Measurements from ENCODE around the gene SNRPA. TPM values are rescaled to one million over a fixed set of nuclear protein-coding genes. Genes with fewer than 3 reads are reported as not detected.

Gene SNRPA
- total and polyA plus RNA-seq, 4 donors: 44.5 to 77.4 (median 58.6) TPM

DNA sequence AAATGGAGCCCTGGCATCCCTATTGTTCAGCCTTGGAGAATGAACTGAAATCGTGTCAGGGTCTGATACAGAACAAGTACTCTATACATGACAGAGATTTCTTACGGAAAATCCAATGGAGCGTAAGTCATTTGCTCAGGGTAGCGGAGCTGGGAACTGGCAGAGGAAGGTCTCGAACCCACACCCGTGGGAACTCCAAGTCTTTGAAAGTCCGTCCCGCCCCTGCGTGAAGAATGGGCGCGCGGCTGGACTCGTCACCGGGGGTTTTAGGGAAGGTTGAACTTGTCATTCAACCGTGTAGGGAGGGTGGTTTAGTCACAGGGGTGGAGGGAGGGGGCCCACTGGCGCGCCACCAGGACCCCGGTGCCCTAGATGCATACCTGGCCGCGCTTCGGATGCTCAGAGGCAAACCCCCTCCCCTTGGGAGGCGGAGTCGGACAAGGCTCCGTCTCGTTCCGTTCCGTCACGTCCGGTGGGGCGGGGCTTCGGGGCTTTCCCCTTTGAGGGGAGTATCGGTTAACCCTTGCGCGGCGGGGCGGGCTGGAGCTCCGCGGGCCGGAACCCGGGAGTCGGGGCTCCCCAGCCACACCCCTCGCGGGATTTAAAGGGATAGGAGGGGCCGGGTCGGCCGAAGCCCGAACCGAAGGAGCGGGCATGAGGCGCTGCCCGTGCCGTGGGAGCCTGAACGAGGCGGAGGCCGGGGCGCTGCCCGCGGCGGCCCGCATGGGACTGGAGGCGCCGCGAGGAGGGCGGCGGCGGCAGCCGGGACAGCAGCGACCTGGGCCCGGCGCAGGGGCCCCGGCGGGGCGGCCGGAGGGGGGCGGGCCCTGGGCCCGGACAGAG is 34.3 kb upstream of the SNRPA start, which contains the start of the genes COQ8B and ITPKC:
COQ8B (minus strand) TSS at position 405 of the 843 bp plus-strand sequence. CDS start 2,254 bp downstream, outside the sequence.
ITPKC (plus strand) TSS at position 631 of the 843 bp plus-strand sequence; CDS start at position 655, 24 bp downstream.
- H3K9me3 ChIP-seq (ENCODE audit: control insufficient read depth in 4 of 4, insufficient read depth in 3 of 4, low read length in 3 of 4): no peaks in the 10 kb centered on the region
- H3K9ac ChIP-seq (ENCODE audit: insufficient read depth in 1 of 2, low read length in 2 of 2): peak within 1 kb of the TSS; percentile 92 to 94
- 0 to 1% methylated on average over 65 to 76 of the region's 76 CpGs for WGBS, 2 donors
- ATAC-seq (ENCODE audit: insufficient read depth, low FRiP score) (peak; percentile 76), DNase-seq (peak; percentile 99)
- H3K27me3 ChIP-seq (ENCODE audit: control insufficient read depth in 3 of 3, insufficient read depth in 3 of 3, low read length in 2 of 3): no peaks in the 10 kb centered on the region
- H3K36me3 ChIP-seq (ENCODE audit: control insufficient read depth in 4 of 4, insufficient read depth in 4 of 4, low read length in 4 of 4): peaks cover 0 to 5% (median 0%) of the 10 kb centered on the region in 4 donors
- peaks cover 6 to 47% (median 20%) of the 10 kb centered on the region in 5 donors for H3K4me1 ChIP-seq (ENCODE audit: control insufficient read depth in 5 of 5, insufficient read depth in 5 of 5, low read length in 5 of 5)
- peak within 1 kb of the TSS; percentile 93 to 95 for H3K27ac ChIP-seq (ENCODE audit: low read depth in 1 of 2, low read length in 1 of 2)
- TF ChIP-seq, protein P1, sequence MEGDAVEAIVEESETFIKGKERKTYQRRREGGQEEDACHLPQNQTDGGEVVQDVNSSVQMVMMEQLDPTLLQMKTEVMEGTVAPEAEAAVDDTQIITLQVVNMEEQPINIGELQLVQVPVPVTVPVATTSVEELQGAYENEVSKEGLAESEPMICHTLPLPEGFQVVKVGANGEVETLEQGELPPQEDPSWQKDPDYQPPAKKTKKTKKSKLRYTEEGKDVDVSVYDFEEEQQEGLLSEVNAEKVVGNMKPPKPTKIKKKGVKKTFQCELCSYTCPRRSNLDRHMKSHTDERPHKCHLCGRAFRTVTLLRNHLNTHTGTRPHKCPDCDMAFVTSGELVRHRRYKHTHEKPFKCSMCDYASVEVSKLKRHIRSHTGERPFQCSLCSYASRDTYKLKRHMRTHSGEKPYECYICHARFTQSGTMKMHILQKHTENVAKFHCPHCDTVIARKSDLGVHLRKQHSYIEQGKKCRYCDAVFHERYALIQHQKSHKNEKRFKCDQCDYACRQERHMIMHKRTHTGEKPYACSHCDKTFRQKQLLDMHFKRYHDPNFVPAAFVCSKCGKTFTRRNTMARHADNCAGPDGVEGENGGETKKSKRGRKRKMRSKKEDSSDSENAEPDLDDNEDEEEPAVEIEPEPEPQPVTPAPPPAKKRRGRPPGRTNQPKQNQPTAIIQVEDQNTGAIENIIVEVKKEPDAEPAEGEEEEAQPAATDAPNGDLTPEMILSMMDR (IDR thresholded peaks at IDR 0.05; ENCODE audit: control extremely low read depth, extremely low read depth): no peak
- peak within 1 kb of the TSS; percentile 79 for H3K4me3 ChIP-seq

DNA sequence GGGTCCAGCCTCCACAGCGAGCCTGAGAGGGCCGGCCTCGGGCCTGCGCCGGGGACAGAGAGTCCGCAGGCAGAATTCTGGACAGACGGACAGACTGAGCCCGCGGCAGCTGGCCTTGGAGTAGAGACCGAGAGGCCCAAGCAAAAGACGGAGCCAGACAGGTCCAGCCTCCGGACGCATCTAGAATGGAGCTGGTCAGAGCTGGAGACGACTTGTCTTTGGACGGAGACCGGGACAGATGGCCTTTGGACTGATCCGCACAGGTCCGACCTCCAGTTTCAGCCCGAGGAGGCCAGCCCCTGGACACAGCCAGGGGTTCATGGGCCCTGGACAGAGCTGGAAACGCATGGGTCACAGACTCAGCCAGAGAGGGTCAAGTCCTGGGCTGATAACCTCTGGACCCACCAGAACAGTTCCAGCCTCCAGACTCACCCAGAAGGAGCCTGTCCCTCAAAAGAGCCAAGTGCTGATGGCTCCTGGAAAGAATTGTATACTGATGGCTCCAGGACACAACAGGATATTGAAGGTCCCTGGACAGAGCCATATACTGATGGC is 33.6 kb upstream of the SNRPA start:
- DNase-seq (peak in 2 of 3 donors; percentile 18 to 39), ATAC-seq (ENCODE audit: insufficient read depth, low FRiP score) (no peak)
- H3K4me3 ChIP-seq: peak overlapping the region; percentile 79
- TF ChIP-seq, protein P1 (IDR thresholded peaks at IDR 0.05; ENCODE audit: control extremely low read depth, extremely low read depth): no peak
- no peaks in the 10 kb centered on the region for H3K9me3 ChIP-seq (ENCODE audit: control insufficient read depth in 4 of 4, insufficient read depth in 3 of 4, low read length in 3 of 4)
- H3K36me3 ChIP-seq (ENCODE audit: control insufficient read depth in 4 of 4, insufficient read depth in 4 of 4, low read length in 4 of 4): peaks cover 0 to 5% (median 0%) of the 10 kb centered on the region in 4 donors
- H3K9ac ChIP-seq (ENCODE audit: insufficient read depth in 1 of 2, low read length in 2 of 2): peak overlapping the region; percentile 74 to 92
- WGBS, 2 donors: 1 to 3% methylated on average over 20 of the region's 20 CpGs
- H3K4me1 ChIP-seq (ENCODE audit: control insufficient read depth in 5 of 5, insufficient read depth in 5 of 5, low read length in 5 of 5): peaks cover 12 to 47% (median 20%) of the 10 kb centered on the region in 5 donors
- H3K27ac ChIP-seq (ENCODE audit: low read depth in 1 of 2, low read length in 1 of 2): peak overlapping the region; percentile 93 to 95
- no peaks in the 10 kb centered on the region for H3K27me3 ChIP-seq (ENCODE audit: control insufficient read depth in 3 of 3, insufficient read depth in 3 of 3, low read length in 2 of 3)

DNA sequence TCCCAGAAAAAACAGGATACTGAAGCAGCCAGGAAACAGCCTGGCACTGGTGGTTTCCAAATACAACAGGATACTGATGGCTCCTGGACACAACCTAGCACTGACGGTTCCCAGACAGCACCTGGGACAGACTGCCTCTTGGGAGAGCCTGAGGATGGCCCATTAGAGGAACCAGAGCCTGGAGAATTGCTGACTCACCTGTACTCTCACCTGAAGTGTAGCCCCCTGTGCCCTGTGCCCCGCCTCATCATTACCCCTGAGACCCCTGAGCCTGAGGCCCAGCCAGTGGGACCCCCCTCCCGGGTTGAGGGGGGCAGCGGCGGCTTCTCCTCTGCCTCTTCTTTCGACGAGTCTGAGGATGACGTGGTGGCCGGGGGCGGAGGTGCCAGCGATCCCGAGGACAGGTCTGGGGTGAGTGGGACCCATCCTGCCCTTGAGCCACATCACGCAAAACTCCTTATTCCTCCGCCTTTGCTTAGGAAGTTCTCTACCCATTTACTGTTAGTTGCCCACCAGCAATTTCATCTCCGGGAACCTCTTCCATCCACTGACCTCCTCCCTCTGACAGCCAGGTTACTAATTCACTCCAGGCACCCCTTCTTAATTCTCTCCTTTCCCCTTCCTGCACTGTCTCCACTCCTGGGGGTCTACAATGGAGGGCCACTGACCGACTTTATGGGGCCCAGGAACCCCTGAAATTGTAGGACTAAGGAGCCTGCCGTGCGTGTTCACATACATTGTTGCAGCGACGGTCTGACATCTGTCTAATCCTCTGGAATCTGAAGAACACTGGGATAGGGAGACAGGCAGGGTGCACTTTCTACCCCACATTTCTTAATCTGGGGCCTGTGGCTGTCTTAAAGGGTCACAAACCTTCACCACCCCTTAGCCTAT is 32.9 kb upstream of the SNRPA start:
- ATAC-seq (ENCODE audit: insufficient read depth, low FRiP score) (no peak), DNase-seq (peak in 1 of 3 donors; percentile 13)
- H3K4me3 ChIP-seq: peak overlapping the region; percentile 79
- H3K27ac ChIP-seq (ENCODE audit: low read depth in 1 of 2, low read length in 1 of 2): peak overlapping the region; percentile 93 to 95
- WGBS, 2 donors: 48 to 62% methylated on average over 18 to 20 of the region's 20 CpGs
- H3K4me1 ChIP-seq (ENCODE audit: control insufficient read depth in 5 of 5, insufficient read depth in 5 of 5, low read length in 5 of 5): peaks cover 13 to 47% (median 20%) of the 10 kb centered on the region in 5 donors
- H3K36me3 ChIP-seq (ENCODE audit: control insufficient read depth in 4 of 4, insufficient read depth in 4 of 4, low read length in 4 of 4): peaks cover 0 to 5% (median 0%) of the 10 kb centered on the region in 4 donors
- H3K27me3 ChIP-seq (ENCODE audit: control insufficient read depth in 3 of 3, insufficient read depth in 3 of 3, low read length in 2 of 3): no peaks in the 10 kb centered on the region
- no peaks in the 10 kb centered on the region for H3K9me3 ChIP-seq (ENCODE audit: control insufficient read depth in 4 of 4, insufficient read depth in 3 of 4, low read length in 3 of 4)
- TF ChIP-seq, protein P1 (IDR thresholded peaks at IDR 0.05; ENCODE audit: control extremely low read depth, extremely low read depth): no peak
- H3K9ac ChIP-seq (ENCODE audit: insufficient read depth in 1 of 2, low read length in 2 of 2): peak overlapping the region; percentile 74 to 92
